Fibroblast of villous mesenchyme (primary cell): ENCODE results near the gene COL23A1. TPM values are rescaled to one million over a fixed set of nuclear protein-coding genes. Genes with fewer than 3 reads are reported as not detected.

ENCODE experiments used
- DNase-seq: peaks from one replicate; pipeline ENCODE4 v3.0.0-alpha.2; 2010; ENCODE audit warnings: low read depth
- H3K4me3 ChIP-seq: 2 replicates; pipeline ENCODE4 v1.5.1; 2011; ENCODE audit warnings: low read depth, mild to moderate bottlenecking, low read length
- CTCF ChIP-seq: IDR thresholded peaks from 2 replicates; pipeline ENCODE4 v1.5.1; 2012; ENCODE audit warnings: low read depth, mild to moderate bottlenecking, low read length; ENCODE audit not compliant: insufficient read depth
- total RNA-seq: library from RNA; depleted of rRNA; stranded (reverse); fragments of >200 nt; gene quantifications from 2 replicates; pipeline ENCODE4 v1.2.3, GENCODE V29; 2012

The COL23A1 gene
- total RNA-seq, 1 donor = not detected

- DNase-seq = no peak
- no peak overlapping the region for H3K4me3 ChIP-seq
- TF ChIP-seq CTCF = no peak
These were observed 230.5 kb downstream of the COL23A1 start for GRCh38 chr5:178359738-178360137.

GRCh38 chr5:178357678-178358077, 232.5 kb downstream of the COL23A1 start:
- no peak for TF ChIP-seq CTCF
- DNase-seq = no peak
- H3K4me3 ChIP-seq = no peak overlapping the region

- no peak for TF ChIP-seq CTCF
These were observed 233.1 kb downstream of the COL23A1 start for GRCh38 chr5:178357121-178357521.

GRCh38 chr5:178356431-178356872, 233.7 kb downstream of the COL23A1 start:
- no peak overlapping the region for H3K4me3 ChIP-seq
- TF ChIP-seq CTCF = no peak
- no peak for DNase-seq

More at GRCh38 chr5:178357121-178357521, 233.1 kb downstream of the COL23A1 start:
- no peak overlapping the region for H3K4me3 ChIP-seq
- no peak for DNase-seq

- H3K4me3 ChIP-seq = no peak overlapping the region
- no peak for TF ChIP-seq CTCF
- DNase-seq = no peak
These were observed 234.5 kb downstream of the COL23A1 start for GRCh38 chr5:178355671-178356070.

GRCh38 chr5:178353461-178353860, 236.7 kb downstream of the COL23A1 start:
- TF ChIP-seq CTCF = no peak
- no peak for DNase-seq
- H3K4me3 ChIP-seq = no peak overlapping the region

- TF ChIP-seq CTCF = no peak
- no peak overlapping the region for H3K4me3 ChIP-seq
- DNase-seq = no peak
These were observed 238.2 kb downstream of the COL23A1 start for GRCh38 chr5:178352035-178352349.
